ENCODE data around the gene HMGXB3.

Gene HMGXB3

DNA sequence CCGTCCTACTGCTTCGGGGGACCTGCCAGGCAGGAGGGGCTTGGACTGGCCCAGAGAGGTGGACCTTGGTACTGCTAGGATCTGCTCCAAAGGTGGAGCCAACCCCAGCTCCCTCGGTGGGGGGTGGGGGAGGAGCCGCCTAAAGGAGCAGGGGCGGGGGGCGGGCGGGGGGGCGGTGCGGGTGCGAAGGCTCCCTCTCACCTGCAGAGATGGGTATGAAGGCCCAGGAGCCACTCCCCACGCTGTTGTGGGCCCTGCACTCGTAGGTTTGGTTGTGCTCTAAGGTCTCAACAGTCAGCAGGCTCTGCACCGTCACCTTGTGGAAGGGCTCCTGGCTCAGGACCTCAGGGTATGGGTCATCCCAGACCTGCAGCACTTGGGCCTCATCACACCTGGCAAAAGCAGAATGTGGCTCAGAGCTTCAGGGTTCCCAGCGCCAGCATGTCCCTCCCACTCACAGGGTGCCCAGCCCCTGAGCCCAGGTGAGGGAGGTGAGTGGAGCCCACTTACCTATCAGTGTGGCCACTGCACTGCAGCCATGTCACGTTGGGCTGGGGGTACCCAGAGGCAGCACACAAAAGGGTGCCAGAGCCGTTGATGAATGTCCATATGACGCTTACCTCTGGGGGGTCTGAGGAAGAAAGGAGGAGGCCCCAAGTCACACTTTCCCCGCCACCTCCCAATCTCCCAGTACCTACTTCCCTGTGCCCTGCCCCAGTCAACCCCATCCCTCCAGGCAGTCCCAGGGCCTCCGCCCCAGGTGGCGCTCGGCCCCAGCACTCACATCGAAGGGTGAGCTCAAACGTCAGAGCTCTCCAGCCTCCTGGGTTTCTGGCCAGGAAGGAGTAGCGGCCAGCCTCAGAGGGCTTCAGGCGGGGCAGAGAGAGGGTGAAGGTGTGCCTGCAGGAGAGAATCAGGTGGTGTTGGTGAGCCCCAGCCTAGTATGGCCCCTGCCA is 69.4 kb downstream of the HMGXB3 start:
- TF ChIP-seq TAF1 (IDR thresholded peaks at IDR 0.05; ENCODE audit: borderline replicate concordance, insufficient read depth, low read length) (no peak), FOXP2 (optimal IDR thresholded peaks at IDR 0.05; ENCODE audit: borderline replicate concordance, extremely low read depth, extremely low read length, insufficient read depth) (no peak), SIN3A (IDR thresholded peaks at IDR 0.05; ENCODE audit: borderline replicate concordance, insufficient read depth, low read length) (no peak), POLR2AphosphoS5 (IDR thresholded peaks at IDR 0.05; ENCODE audit: low read depth, low read length) (no peak)
- TF ChIP-seq, protein P1, sequence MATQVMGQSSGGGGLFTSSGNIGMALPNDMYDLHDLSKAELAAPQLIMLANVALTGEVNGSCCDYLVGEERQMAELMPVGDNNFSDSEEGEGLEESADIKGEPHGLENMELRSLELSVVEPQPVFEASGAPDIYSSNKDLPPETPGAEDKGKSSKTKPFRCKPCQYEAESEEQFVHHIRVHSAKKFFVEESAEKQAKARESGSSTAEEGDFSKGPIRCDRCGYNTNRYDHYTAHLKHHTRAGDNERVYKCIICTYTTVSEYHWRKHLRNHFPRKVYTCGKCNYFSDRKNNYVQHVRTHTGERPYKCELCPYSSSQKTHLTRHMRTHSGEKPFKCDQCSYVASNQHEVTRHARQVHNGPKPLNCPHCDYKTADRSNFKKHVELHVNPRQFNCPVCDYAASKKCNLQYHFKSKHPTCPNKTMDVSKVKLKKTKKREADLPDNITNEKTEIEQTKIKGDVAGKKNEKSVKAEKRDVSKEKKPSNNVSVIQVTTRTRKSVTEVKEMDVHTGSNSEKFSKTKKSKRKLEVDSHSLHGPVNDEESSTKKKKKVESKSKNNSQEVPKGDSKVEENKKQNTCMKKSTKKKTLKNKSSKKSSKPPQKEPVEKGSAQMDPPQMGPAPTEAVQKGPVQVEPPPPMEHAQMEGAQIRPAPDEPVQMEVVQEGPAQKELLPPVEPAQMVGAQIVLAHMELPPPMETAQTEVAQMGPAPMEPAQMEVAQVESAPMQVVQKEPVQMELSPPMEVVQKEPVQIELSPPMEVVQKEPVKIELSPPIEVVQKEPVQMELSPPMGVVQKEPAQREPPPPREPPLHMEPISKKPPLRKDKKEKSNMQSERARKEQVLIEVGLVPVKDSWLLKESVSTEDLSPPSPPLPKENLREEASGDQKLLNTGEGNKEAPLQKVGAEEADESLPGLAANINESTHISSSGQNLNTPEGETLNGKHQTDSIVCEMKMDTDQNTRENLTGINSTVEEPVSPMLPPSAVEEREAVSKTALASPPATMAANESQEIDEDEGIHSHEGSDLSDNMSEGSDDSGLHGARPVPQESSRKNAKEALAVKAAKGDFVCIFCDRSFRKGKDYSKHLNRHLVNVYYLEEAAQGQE (IDR thresholded peaks at IDR 0.05; ENCODE audit: insufficient read depth in 1 of 2, low read depth in 2 of 2, low read length in 2 of 2), result no peak

DNA sequence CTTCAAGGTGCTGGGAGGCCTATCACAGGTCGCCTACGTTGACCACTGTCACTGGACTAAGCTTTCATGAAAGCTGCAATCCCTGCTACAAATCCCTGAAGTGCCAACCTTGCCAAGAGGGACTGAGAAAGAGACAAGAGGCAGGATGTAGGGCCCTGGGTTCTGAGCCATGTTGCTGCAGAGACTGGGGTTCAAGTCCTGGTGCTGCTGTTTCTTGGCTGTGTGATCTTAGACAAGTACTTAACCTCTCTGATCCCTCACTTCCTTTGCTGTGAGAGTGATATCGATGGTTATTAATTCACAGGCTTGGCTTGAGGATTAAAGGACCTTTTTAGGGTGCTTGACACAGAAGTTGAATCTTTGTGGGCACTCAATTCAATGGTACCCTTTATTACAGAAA is 70.3 kb downstream of the HMGXB3 start:
- TF ChIP-seq POLR2AphosphoS5 (IDR thresholded peaks at IDR 0.05; ENCODE audit: low read depth, low read length) (no peak), FOXP2 (optimal IDR thresholded peaks at IDR 0.05; ENCODE audit: borderline replicate concordance, extremely low read depth, extremely low read length, insufficient read depth) (no peak), SIN3A (IDR thresholded peaks at IDR 0.05; ENCODE audit: borderline replicate concordance, insufficient read depth, low read length) (no peak), TAF1 (IDR thresholded peaks at IDR 0.05; ENCODE audit: borderline replicate concordance, insufficient read depth, low read length) (no peak)
- TF ChIP-seq, protein P1 (IDR thresholded peaks at IDR 0.05; ENCODE audit: insufficient read depth in 1 of 2, low read depth in 2 of 2, low read length in 2 of 2), result no peak

DNA sequence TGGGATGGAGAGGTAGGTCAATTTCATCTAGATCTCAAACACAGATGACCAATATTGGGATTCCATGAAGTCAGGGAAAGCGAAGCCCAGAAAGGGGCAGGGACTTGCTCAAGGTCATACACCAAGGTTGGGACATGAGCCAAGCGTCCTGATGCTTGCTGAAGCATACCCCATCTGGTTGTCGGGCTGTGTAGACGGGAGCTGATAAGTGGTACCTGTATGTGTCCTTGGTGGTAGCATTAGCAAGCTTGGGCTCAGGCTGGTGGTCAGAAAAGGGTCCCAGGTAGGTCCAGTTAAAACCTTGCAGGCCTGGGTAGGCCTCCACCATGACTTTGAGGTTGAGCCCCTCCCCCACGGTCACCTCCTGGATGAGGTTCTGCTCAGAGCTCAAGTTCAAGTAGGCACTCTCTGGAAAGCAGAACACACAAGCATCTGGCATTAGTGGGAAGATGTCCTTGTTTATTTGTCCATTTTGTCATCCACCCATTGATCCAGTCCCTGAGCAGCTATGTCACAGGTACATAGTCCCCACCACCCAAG is 72.6 kb downstream of the HMGXB3 start:
- TF ChIP-seq FOXP2 (optimal IDR thresholded peaks at IDR 0.05; ENCODE audit: borderline replicate concordance, extremely low read depth, extremely low read length, insufficient read depth), result no peak
- TF ChIP-seq POLR2AphosphoS5 (IDR thresholded peaks at IDR 0.05; ENCODE audit: low read depth, low read length), result no peak
- TF ChIP-seq SIN3A (IDR thresholded peaks at IDR 0.05; ENCODE audit: borderline replicate concordance, insufficient read depth, low read length), result no peak
- TF ChIP-seq, protein P1 (IDR thresholded peaks at IDR 0.05; ENCODE audit: insufficient read depth in 1 of 2, low read depth in 2 of 2, low read length in 2 of 2), result no peak
- no peak for TF ChIP-seq TAF1 (IDR thresholded peaks at IDR 0.05; ENCODE audit: borderline replicate concordance, insufficient read depth, low read length)

DNA sequence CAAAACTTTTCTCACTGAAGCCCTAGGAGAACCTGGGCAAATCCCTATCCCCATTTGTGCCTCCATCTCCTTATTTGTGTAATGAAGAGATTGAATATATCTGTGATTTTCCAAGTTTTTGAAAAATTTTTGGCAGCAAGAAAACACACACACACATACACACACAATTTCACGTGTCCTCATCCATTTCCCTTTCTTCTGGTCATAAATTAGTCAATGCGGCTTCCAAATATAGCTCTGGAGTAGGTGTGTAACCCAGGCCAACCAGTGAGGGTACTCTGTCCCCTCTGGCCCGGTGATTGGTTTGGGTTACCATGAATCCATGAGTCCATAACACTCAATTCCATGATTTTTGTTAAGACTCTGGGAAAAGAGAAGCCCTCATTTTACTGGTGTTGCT is 73.1 kb downstream of the HMGXB3 start:
- TF ChIP-seq POLR2AphosphoS5 (IDR thresholded peaks at IDR 0.05; ENCODE audit: low read depth, low read length) (no peak), FOXP2 (optimal IDR thresholded peaks at IDR 0.05; ENCODE audit: borderline replicate concordance, extremely low read depth, extremely low read length, insufficient read depth) (no peak), TAF1 (IDR thresholded peaks at IDR 0.05; ENCODE audit: borderline replicate concordance, insufficient read depth, low read length) (no peak), SIN3A (IDR thresholded peaks at IDR 0.05; ENCODE audit: borderline replicate concordance, insufficient read depth, low read length) (no peak)
- TF ChIP-seq, protein P1 (IDR thresholded peaks at IDR 0.05; ENCODE audit: insufficient read depth in 1 of 2, low read depth in 2 of 2, low read length in 2 of 2), result no peak

Data from PFSK-1 (cell line).